SIG-M5 treated with dmso at 0.1 percent for 504 hours (cell line): ENCODE results near the gene RPS27.

ENCODE experiments used
- DNase-seq: peaks from one replicate; lab custom pipeline; 2025; ENCODE audit not compliant: unreplicated experiment; lab: John Stamatoyannopoulos, UW

The RPS27 gene

GRCh38 chr1:153990468-153991150, at the start of gene RPS27:
TSS of gene RPS27 (plus strand) at chr1:153990762. CDS start at chr1:153990797, 35 bp downstream.
- peak; percentile 100 for DNase-seq

DNA sequence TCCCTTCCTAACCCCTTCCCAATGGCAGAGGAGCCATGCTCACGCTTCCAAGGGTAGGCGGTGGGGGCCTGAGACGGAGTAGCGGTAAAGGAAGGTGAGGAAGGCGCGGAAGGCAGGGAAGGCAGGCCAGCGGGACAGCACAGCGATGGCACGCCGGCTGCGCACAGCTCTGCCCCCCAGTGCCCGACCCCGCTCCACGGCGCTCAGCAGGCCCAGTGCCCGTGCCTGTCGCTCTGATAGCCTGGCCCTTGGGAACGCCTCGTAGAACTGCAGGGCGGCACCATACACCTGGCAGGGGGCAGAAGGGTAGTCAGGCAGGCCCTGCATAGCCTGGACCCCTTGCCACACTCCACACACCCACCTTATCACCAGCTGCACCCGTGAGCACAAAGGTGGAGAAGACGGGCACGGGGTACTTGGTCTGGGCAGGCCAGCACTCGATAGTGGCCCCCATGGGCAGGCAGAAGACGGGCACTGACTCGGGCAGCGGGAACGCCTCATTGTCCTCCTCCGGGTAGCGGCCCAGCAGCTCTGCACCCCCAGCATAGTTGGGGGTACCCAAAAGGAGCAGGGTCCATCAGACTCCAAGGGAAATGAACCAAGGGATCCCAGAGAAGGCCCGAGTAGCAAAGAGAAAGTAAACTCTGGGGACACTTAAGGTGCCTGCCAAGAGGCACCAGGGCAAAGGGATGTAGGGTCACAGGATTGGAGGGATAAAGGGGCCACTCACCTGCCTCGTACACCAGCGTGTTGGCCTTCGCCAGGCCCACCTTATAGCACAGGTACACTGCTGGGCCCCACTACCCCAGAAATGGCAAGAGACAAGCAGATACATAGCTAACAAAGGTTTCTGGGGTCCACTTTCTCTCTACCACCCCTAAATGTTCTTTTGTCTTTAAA, 48.5 kb upstream of the RPS27 start:
- no peak for DNase-seq

- no peak for DNase-seq
Observed at GRCh38 chr1:153942766-153943549, 47.6 kb upstream of the RPS27 start.

DNA sequence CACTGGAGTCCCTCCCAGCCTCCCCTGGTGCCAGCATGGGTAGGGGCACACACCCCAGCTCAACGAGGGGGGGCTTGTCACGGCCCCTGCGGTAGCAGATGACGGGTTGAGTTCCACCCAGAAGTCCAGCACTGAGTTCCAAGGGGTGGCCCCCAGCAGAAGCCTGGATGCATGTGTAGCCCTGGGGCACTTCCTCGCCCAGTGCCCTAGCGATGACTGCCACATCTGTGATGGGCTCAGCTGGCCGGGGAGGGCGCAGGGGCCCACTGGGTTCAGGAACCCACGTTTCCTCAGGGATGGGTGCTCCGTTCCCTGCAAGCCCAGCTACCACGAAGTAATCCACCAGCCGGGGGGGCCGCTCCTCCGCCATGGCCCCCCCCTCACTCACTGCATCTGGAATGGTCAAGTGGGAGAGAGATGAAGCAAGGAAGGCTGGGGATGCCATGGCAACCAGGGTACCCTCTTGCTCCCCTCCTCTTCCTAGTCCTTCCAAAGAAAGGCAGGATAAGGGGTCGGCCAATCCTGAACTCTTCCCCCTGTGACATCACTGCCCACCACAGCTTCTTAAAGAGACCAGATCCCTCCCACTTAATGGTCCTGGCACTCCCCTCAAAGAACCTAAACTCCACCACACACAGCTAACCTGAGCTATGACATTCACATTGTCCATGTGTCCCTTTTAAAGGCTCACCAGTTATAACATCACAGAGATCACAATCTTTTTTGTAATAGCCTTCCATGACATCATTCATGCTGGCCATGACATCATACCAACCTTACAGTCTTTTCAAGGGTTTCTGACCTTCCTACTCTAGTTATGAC, 46.3 kb upstream of the RPS27 start:
- no peak for DNase-seq

DNA sequence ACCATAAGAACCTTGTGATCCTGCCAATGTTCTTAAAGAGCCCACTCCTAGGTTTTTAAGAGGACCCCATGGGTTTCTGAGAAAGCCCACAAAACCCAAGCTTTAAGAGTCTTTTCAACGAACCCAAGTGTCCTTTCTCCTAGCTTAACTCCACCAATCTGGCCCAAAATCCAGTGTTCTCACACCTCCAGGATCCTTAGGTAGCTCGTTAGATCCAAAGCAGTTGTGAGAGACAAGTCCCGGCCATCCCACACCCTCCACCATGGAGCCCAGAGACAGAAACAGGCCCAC, 45.8 kb upstream of the RPS27 start:
- no peak for DNase-seq

DNA sequence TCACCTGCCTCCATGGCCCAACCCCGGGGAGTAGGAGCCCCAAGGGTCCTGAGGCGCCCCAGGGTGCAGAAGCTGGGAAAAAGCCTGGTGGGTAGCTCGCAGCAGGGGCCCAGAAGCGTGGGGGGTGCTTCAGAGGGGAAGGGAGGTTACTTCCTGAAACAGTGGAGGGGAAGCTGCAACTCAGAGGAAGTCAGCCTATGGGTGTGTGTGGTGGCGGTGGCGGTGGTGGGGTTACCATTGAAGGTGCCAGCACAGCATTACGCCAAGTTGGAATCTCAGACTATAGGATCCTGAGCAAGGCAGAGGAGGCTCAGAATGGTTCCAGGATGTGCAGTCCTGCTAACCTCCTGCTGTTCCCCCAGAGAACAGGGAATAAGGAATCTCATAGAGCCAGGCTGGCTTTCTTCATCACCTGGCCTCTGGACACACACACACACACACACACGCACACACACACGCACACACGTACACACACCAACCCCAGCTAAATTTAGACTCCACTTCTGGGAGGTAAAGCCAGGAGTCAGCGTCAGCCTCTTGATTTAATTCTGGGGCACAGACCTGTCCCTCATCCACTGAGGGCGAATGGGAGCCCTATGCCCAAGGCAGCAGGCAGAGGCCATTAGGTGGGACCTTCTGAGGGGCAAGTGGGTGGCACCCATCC, 45.3 kb upstream of the RPS27 start:
- DNase-seq, result peak; percentile 97

- peak; percentile 99 for DNase-seq
Observed at GRCh38 chr1:153945795-153946621, 44.6 kb upstream of the RPS27 start.

DNA sequence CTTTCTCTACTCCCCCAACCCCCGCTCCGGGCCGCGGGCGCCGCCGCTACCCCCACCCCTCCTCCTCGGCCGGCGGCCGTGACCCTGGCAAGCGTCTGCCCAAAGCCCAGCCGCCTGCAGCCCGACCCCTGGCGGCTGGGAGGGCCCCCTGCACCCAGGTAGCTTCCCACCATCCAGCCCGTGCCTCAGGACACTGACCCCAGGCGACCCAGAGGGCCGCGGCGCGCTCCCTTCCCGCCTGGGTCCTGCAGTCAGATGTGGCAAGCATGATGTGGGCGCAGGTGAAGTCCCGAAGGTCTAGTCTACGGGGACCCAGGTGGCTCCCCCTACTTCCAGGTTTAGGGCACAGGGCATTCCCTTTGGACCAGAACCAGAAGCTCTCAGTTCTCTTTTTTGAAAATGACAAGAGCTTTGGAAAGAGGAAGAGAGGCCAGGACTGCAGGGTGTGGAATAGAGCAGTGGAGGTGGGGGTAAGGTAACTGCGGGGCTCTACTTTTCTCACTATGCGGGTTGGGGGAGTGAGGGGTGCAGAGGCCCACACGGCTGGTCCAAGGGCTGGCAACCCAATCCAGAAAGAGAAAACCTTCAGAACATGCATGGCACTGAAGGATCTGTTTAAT, 43.8 kb upstream of the RPS27 start, which contains the start of gene DENND4B:
Gene DENND4B (minus strand): TSS at position 97 of the 620 bp plus-strand sequence. CDS start 2,344 bp downstream, outside the sequence.
- DNase-seq, result peak; percentile 88

GRCh38 chr1:153951183-153951582, 39.4 kb upstream of the RPS27 start:
- no peak for DNase-seq

DNA sequence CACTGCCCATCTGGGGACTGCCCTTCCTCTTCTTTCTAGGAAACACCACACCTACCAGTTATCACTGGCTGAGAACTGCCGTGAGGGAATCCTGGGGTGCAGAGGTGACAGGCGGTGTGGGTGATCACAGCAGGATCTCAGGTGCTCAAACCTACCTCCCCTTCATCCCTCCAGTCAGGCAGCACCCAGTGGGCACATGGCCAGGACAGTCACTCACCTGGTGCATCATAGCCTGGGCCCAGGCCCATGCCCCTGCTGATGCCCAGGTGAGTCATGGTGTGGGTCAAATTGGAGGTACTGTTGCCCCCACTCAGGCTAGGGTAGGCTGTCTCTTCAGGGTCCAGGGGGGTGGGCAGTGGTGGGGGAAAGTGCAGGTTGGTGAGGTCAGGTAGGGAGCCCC, 38.8 kb upstream of the RPS27 start:
- DNase-seq, result no peak

- DNase-seq, result no peak
Observed at GRCh38 chr1:153953859-153954365, 36.6 kb upstream of the RPS27 start.

GRCh38 chr1:153954826-153955225, 35.7 kb upstream of the RPS27 start:
- no peak for DNase-seq

DNA sequence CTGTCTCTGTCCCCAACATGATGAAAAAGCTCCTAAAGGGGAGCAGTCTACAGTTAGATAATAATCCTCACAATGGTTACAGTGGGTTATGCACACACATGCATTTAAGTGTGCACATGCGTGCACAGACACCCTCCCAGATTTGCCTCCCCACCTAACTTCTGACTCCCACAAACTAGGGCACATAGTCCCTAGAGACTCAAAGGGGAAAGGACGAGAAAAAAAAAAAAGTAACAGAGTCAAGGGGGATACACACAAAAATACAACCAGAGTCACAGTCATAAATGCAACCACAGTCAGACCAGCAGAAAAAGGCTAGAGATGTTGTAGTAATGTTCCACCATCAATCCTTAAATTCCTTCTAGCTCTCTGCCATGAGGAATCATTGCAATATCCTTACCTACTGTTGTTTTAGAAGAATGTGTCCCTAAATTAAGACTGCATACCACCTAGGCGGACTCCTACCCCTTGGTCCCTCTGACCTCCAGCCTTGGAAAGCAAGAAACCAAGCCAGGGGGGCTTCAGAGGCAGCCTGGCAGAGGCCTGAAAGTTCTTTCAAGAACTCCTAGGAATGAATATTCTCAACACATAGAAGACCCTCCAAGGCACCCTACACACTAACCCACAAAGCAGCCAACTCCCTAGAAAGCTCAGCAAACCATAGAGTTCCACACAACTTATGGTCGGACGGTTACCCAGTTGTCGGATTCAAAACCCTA, 33.4 kb upstream of the RPS27 start:
- no peak for DNase-seq

GRCh38 chr1:153957744-153958110, 32.8 kb upstream of the RPS27 start:
- DNase-seq, result peak; percentile 42

DNA sequence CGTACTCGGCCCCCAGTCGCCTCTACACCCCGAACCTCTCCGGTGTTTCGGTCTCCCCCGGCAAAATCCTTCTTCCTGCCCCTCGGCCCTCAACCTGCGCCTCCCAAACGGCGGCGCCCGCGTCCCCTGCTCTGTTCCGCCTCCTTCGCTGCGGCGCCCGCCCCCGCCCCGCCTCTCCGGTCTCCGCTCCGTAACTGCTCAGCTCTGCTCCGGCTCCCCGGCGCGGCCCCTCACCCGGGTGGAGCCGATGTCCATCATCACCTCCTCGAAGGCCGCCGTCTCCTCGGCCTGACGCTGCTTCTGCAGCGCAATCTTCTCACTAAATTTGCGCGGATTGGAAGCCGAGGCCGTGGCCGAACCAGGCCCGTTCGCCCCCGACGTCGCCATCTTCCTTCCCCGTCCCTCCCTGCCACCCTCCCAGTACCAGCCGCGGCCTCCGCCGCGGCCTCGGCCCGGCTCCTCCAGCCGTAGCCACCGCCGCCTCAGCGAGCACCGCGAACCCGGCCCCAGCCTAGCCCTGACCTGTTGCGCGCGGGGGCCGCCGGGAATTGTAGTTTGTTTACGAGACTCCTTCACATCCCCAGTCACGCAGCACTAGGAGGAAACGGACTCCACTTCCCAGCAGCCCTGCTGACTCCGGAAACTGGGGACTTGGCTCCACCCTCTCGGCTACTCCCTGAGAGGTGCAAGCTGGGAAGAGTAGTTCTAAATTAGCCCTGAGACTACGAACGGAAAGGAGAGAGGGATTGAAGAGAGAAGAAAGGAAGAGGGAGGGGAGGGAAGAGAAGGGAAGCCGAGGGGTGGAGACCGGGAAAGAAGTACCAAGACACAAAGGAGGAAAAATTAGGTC, 32.2 kb upstream of the RPS27 start, which contains the start of gene CRTC2:
Gene CRTC2 (minus strand): TSS at position 502 of the 850 bp plus-strand sequence. CDS start 115 bp downstream, at position 387.
- DNase-seq, result peak; percentile 100

- no peak for DNase-seq
Observed at GRCh38 chr1:153958961-153959260, 31.7 kb upstream of the RPS27 start.

GRCh38 chr1:153959454-153959853, 31.1 kb upstream of the RPS27 start:
- DNase-seq, result no peak
